Loucy (cell line): ENCODE data around the gene ABCB11.

Source experiments
- H2AFZ ChIP-seq: fragments of 200-600 bp; sonication (generic); 2 replicates; pipeline ENCODE4 v1.6.0; 2016; ENCODE audit warnings: antibody characterized with exemption, mild to moderate bottlenecking, low read length, moderate library complexity
- H3F3A ChIP-seq: fragments of 200-600 bp; 2 replicates; pipeline ENCODE4 v1.6.0; 2016; ENCODE audit warnings: antibody characterized with exemption, low read depth, mild to moderate bottlenecking
- H3K27me3 ChIP-seq: fragments of 200-600 bp; sonication (generic); 2 replicates; pipeline ENCODE4 v1.6.1; 2014; ENCODE audit warnings: low read length, mild to moderate bottlenecking; ENCODE audit not compliant: insufficient read depth, poor library complexity, severe bottlenecking
- H3K36me3 ChIP-seq: fragments of 200-600 bp; sonication (generic); 2 replicates; pipeline ENCODE4 v1.6.1; 2016; ENCODE audit warnings: low read length; ENCODE audit not compliant: insufficient read depth
- H3K4me1 ChIP-seq: fragments of 200-600 bp; sonication (generic); 2 replicates; pipeline ENCODE4 v1.5.1; 2014; ENCODE audit warnings: low read length, mild to moderate bottlenecking; ENCODE audit not compliant: insufficient read depth, poor library complexity, severe bottlenecking
- H3K4me2 ChIP-seq: fragments of 200-600 bp; sonication (generic); 2 replicates; pipeline ENCODE4 v1.6.0; 2014; ENCODE audit warnings: antibody characterized with exemption, low read length, low read depth, mild to moderate bottlenecking; ENCODE audit not compliant: poor library complexity, severe bottlenecking
- H3K4me3 ChIP-seq: fragments of 200-600 bp; sonication (generic); 2 replicates; pipeline ENCODE4 v1.5.1; 2014; ENCODE audit warnings: low read length, mild to moderate bottlenecking, mixed read lengths; ENCODE audit not compliant: poor library complexity, severe bottlenecking
- H3K79me2 ChIP-seq: fragments of 200-600 bp; sonication (generic); 2 replicates; pipeline ENCODE4 v1.6.1; 2014; ENCODE audit warnings: low read length; ENCODE audit not compliant: insufficient read depth
- H3K9ac ChIP-seq: fragments of 200-600 bp; sonication (generic); 2 replicates; pipeline ENCODE4 v1.6.0; 2014; ENCODE audit warnings: mild to moderate bottlenecking, low read depth, low read length, moderate library complexity; ENCODE audit not compliant: poor library complexity, severe bottlenecking
- H3K9me2 ChIP-seq: fragments of 200-600 bp; sonication (generic); replicated peaks from 2 replicates; pipeline ENCODE4 v1.6.1; 2016; ENCODE audit warnings: low read depth, low read length, mixed read lengths
- H3K9me3 ChIP-seq: fragments of 200-600 bp; sonication (generic); 2 replicates; pipeline ENCODE4 v1.6.1; 2014; ENCODE audit warnings: mild to moderate bottlenecking, antibody characterized with exemption, low read length, low read depth; ENCODE audit not compliant: insufficient read depth
- H4K20me1 ChIP-seq: fragments of 200-600 bp; sonication (generic); 2 replicates; pipeline ENCODE4 v1.6.0; 2014; ENCODE audit warnings: antibody characterized with exemption, low read length, mild to moderate bottlenecking; ENCODE audit not compliant: insufficient read depth, poor library complexity, severe bottlenecking
- CTCF ChIP-seq: fragments of 200-600 bp; sonication (generic); conservative IDR thresholded peaks from 2 replicates; pipeline ENCODE4 v1.5.1; 2014; ENCODE audit warnings: mild to moderate bottlenecking, antibody characterized with exemption, low read length
- EZH2phosphoT487 ChIP-seq: fragments of 200-600 bp; IDR thresholded peaks from 2 replicates; pipeline ENCODE4 v1.6.1; 2018; ENCODE audit warnings: antibody characterized with exemption, mild to moderate bottlenecking, moderate library complexity, borderline replicate concordance

Gene ABCB11

GRCh38 chr2:168988755-168989154 is 42.4 kb downstream of the ABCB11 start:
- Histone ChIP-seq H3K27me3 (no peaks in the 10 kb centered on the region), H3K9me3 (no peaks in the 10 kb centered on the region), H3K4me3 (no peak overlapping the region), H2AFZ (no peak overlapping the region), H3K4me1 (peaks cover 17% of the 10 kb centered on the region), H3F3A (no peaks in the 10 kb centered on the region), H3K79me2 (no peaks in the 10 kb centered on the region), H3K9me2 (no peaks in the 10 kb centered on the region), H3K4me2 (peak overlapping the region; percentile 25), H3K36me3 (no peaks in the 10 kb centered on the region), H3K9ac (no peak overlapping the region), H4K20me1 (no peaks in the 10 kb centered on the region)
- TF ChIP-seq EZH2phosphoT487 (no peak), CTCF (no peak)

GRCh38 chr2:168986398-168986943 is 44.7 kb downstream of the ABCB11 start:
- H3K9me2 ChIP-seq, result no peaks in the 10 kb centered on the region
- no peaks in the 10 kb centered on the region for H3K9me3 ChIP-seq
- H3K4me2 ChIP-seq, result no peak overlapping the region
- no peaks in the 10 kb centered on the region for H3K27me3 ChIP-seq
- H3F3A ChIP-seq, result no peaks in the 10 kb centered on the region
- no peak overlapping the region for H3K4me3 ChIP-seq
- no peak overlapping the region for H2AFZ ChIP-seq
- H4K20me1 ChIP-seq, result no peaks in the 10 kb centered on the region
- no peaks in the 10 kb centered on the region for H3K79me2 ChIP-seq
- H3K36me3 ChIP-seq, result no peaks in the 10 kb centered on the region
- no peak for TF ChIP-seq EZH2phosphoT487
- TF ChIP-seq CTCF, result no peak
- H3K4me1 ChIP-seq, result peaks cover 17% of the 10 kb centered on the region
- H3K9ac ChIP-seq, result no peak overlapping the region

GRCh38 chr2:168981651-168982050 is 49.5 kb downstream of the ABCB11 start:
- no peak overlapping the region for H3K9ac ChIP-seq
- H3K9me2 ChIP-seq, result no peaks in the 10 kb centered on the region
- peaks cover 4% of the 10 kb centered on the region; the same call in 1 of the 2 replicates for H3K9me3 ChIP-seq
- H3K4me3 ChIP-seq, result no peak overlapping the region
- no peaks in the 10 kb centered on the region for H3K4me1 ChIP-seq
- no peak overlapping the region for H3K4me2 ChIP-seq
- no peaks in the 10 kb centered on the region for H3K36me3 ChIP-seq
- no peaks in the 10 kb centered on the region for H3F3A ChIP-seq
- no peak overlapping the region for H2AFZ ChIP-seq
- H3K27me3 ChIP-seq, result no peaks in the 10 kb centered on the region
- no peaks in the 10 kb centered on the region for H4K20me1 ChIP-seq
- TF ChIP-seq CTCF (no peak), EZH2phosphoT487 (no peak)
- no peaks in the 10 kb centered on the region for H3K79me2 ChIP-seq
